ENCODE data around the gene TTI1.

The TTI1 gene

DNA sequence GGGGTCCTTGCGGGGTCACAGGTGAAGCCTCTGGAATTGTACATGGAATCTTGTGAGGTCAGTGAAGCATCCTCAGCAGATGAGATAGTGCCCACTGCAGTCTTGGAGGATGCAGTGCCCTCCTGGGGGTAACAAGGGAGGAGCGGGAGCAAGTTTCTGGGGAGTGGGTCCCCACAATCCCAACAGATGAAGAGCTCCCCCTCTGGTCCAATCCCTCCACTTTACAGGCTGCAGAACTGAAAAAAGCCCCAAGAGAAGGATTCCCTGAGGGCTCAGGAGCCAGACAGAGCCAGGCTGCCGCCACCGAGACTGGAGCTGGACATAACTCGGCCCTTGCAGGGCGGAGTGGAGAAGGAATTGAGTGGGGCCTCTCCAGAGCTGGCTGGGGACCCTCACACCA lies 52.4 kb downstream of the TTI1 start:
- TF ChIP-seq, protein P1, sequence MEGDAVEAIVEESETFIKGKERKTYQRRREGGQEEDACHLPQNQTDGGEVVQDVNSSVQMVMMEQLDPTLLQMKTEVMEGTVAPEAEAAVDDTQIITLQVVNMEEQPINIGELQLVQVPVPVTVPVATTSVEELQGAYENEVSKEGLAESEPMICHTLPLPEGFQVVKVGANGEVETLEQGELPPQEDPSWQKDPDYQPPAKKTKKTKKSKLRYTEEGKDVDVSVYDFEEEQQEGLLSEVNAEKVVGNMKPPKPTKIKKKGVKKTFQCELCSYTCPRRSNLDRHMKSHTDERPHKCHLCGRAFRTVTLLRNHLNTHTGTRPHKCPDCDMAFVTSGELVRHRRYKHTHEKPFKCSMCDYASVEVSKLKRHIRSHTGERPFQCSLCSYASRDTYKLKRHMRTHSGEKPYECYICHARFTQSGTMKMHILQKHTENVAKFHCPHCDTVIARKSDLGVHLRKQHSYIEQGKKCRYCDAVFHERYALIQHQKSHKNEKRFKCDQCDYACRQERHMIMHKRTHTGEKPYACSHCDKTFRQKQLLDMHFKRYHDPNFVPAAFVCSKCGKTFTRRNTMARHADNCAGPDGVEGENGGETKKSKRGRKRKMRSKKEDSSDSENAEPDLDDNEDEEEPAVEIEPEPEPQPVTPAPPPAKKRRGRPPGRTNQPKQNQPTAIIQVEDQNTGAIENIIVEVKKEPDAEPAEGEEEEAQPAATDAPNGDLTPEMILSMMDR (IDR thresholded peaks at IDR 0.05; ENCODE audit: low read depth, low read length): no peak
- no peak overlapping the region for H3K4me3 ChIP-seq (ENCODE audit: low read depth, low read length)

DNA sequence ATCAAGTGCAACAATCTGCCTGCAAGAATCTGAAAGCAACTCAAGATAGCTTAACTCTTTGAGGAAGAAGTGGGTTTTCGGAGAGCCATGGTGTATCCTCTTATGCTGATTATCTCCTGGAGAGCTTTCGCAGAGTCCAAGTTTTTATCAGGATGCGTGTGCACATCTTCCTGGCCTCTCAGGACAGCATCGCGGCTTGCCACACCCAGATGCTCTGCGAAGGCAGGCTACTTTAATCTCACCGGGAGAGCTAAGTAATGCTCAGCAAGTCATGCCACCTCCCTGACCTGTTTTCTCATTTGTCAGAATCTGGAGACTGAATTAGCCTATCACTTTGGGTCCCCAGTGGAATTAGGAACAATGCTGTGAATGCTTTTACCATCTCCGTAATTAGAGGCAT lies 52.9 kb downstream of the TTI1 start:
- H3K4me3 ChIP-seq (ENCODE audit: low read depth, low read length): no peak overlapping the region
- TF ChIP-seq, protein P1 (IDR thresholded peaks at IDR 0.05; ENCODE audit: low read depth, low read length): no peak

DNA sequence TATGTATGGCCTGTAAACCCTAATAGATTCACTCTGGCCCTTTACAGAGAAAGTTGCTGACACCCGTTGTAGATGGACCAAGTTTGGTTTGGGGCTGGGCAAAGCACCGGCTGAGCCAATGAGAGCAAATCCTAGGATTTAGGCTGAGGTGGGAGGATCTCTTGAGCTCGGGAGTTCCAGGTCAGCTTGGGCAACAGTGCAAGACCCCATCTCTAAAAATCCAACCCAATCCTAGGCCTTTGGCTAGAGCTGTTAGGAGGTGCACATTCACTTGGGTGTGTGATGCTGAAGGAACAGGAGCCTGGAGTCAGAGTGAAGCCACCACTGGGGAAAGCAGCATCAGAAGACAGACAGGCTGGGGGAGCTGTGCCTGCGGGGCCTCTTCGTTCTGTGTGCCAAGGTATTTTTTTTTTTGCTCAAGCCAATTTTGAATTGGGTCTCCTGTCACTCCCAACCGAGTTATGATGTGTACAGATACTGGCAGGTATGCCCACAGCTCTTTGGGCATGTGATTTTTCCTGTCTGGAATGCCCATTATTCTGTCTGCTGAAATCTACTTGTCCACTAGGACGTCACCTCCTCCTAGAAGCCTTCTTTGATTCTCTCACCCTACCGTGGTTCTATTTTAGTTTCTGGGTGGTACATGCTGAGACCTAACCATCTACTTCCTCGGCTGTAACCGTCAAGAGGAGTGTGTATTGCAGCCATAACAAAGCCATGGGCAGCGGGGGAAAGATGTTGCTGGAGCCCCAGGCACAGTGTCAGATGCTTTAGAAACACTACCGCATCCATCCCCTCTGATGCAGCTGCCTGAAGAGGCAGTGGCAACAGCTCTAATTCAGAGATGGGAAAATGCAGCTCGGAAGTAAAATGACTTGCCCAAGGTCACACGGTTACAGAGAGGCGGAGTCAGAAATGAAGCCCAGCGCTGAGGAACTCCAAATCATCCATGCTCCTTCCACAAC lies 54.0 kb downstream of the TTI1 start:
- TF ChIP-seq, protein P1 (IDR thresholded peaks at IDR 0.05; ENCODE audit: low read depth, low read length): no peak
- no peak overlapping the region for H3K4me3 ChIP-seq (ENCODE audit: low read depth, low read length)

DNA sequence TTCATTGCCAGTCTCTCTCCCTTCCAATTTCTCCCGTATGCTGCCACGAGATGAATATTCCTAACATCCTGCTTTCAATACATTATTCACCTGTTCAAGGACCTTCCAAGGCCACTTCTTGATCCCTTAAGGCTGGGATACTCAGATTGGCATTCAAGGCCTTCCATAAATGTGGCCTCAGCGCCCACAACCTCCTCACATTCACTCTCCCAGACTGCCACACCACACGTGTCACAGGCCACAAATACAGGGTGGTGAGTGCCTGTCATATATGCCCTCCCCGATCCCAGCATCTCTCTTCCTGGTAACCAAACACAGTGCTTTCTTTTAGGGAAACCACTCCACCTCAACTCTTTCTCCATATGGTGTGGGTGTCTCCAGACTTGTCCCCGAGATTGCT lies 55.5 kb downstream of the TTI1 start:
- TF ChIP-seq, protein P1 (IDR thresholded peaks at IDR 0.05; ENCODE audit: low read depth, low read length): no peak
- no peak overlapping the region for H3K4me3 ChIP-seq (ENCODE audit: low read depth, low read length)

DNA sequence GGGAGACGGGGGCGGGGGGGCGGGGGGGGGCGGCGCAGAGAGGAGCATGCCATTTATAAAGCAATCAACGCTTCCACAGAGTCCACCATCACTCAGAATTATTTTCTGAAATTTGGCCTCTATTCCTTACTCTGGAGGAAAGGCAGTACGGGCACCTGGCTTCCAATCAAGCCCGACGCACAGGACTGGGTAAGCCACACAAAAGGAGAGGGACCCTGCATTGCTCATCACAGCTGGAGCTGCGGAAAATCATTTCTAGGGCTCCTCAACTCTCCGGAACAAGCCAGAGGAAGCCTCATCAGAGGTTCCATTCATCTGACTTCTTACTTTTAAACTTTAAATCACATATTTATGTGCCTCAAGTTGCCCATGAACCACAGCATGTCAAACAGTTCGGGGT lies 55.9 kb downstream of the TTI1 start:
- TF ChIP-seq, protein P1 (IDR thresholded peaks at IDR 0.05; ENCODE audit: low read depth, low read length): no peak
- no peak overlapping the region for H3K4me3 ChIP-seq (ENCODE audit: low read depth, low read length)

DNA sequence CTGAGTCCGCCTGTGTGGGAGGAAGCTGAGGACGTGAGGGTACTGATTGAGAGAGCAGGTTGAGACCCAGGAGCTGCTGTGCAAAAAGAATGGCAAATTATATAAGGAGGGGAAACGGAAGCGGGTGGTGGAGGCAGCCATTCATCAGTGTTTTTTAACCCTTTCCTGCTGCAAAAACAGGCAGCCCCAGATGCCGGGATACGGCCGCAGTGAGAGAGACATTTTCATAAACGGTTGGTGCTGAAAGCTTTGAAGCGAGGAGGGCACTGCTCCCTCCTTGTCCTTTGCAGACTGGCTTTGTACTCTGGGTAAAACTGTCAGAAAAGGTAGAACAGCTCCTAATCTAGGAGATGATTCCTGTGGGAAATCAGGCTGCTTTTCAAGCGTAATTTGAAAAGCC lies 56.4 kb downstream of the TTI1 start:
- TF ChIP-seq, protein P1 (IDR thresholded peaks at IDR 0.05; ENCODE audit: low read depth, low read length): no peak
- H3K4me3 ChIP-seq (ENCODE audit: low read depth, low read length): no peak overlapping the region
